GM23248 (cell line): ENCODE measurements around the gene SINHCAF. TPM values are rescaled to one million over a fixed set of nuclear protein-coding genes. Genes with fewer than 3 reads are reported as not detected.

ENCODE experiments used
- DNase-seq: peaks from one replicate; pipeline ENCODE4 v3.0.0-alpha.2; 2015
- H2AFZ ChIP-seq: fragments of 200-600 bp; sonication (generic); 2 replicates; pipeline ENCODE4 v1.6.1; 2016; ENCODE audit warnings: antibody characterized with exemption
- H3F3A ChIP-seq: fragments of 200-600 bp; sonication (generic); 2 replicates; pipeline ENCODE4 v1.6.1; 2016; ENCODE audit warnings: mild to moderate bottlenecking, antibody characterized with exemption, mixed run types; ENCODE audit not compliant: insufficient read depth
- H3K27ac ChIP-seq: fragments of 200-600 bp; sonication (generic); 2 replicates; pipeline ENCODE4 v1.5.1; 2016; ENCODE audit warnings: mild to moderate bottlenecking
- H3K27me3 ChIP-seq: fragments of 200-600 bp; sonication (generic); replicated peaks from 2 replicates; pipeline ENCODE4 v1.6.1; 2016; ENCODE audit warnings: mild to moderate bottlenecking; ENCODE audit not compliant: insufficient read depth
- H3K36me3 ChIP-seq: fragments of 200-600 bp; sonication (generic); 2 replicates; pipeline ENCODE4 v1.6.1; 2016; ENCODE audit warnings: low read depth, mild to moderate bottlenecking
- H3K4me1 ChIP-seq: fragments of 200-600 bp; sonication (generic); 2 replicates; pipeline ENCODE4 v1.6.1; 2016; ENCODE audit warnings: mild to moderate bottlenecking; ENCODE audit not compliant: insufficient read depth
- H3K4me2 ChIP-seq: fragments of 200-600 bp; sonication (generic); one replicate; pipeline ENCODE4 v1.6.1; 2016; ENCODE audit warnings: mild to moderate bottlenecking; ENCODE audit not compliant: unreplicated experiment
- H3K4me3 ChIP-seq: fragments of 200-600 bp; sonication (generic); 2 replicates; pipeline ENCODE4 v1.5.1; 2016; ENCODE audit warnings: mild to moderate bottlenecking
- H3K79me2 ChIP-seq: fragments of 200-600 bp; sonication (generic); 2 replicates; pipeline ENCODE4 v1.6.1; 2016; ENCODE audit warnings: mild to moderate bottlenecking; ENCODE audit not compliant: insufficient read depth
- H3K9ac ChIP-seq: fragments of 200-600 bp; sonication (generic); 2 replicates; pipeline ENCODE4 v1.6.1; 2016; ENCODE audit warnings: mild to moderate bottlenecking
- H3K9me2 ChIP-seq: fragments of 200-600 bp; sonication (generic); 2 replicates; pipeline ENCODE4 v1.6.1; 2016; ENCODE audit warnings: mixed run types, mild to moderate bottlenecking, moderate library complexity; ENCODE audit not compliant: insufficient read depth
- H3K9me3 ChIP-seq: fragments of 200-600 bp; sonication (generic); one replicate; pipeline ENCODE4 v1.6.1; 2017; ENCODE audit warnings: low read depth
- H4K20me1 ChIP-seq: fragments of 200-600 bp; sonication (generic); 2 replicates; pipeline ENCODE4 v1.6.0; 2016; ENCODE audit not compliant: insufficient read depth
- EZH2 ChIP-seq: fragments of 200-600 bp; sonication (generic); IDR thresholded peaks from 2 replicates; pipeline ENCODE4 v1.6.1; 2018; ENCODE audit warnings: antibody characterized with exemption, mild to moderate bottlenecking; ENCODE audit not compliant: insufficient read depth, poor library complexity, severe bottlenecking
- EZH2phosphoT487 ChIP-seq: fragments of 200-600 bp; sonication (generic); IDR thresholded peaks from 2 replicates; pipeline ENCODE4 v1.6.1; 2018; ENCODE audit warnings: antibody characterized with exemption, moderate library complexity, mild to moderate bottlenecking, low read depth; ENCODE audit not compliant: insufficient read depth
- WGBS, 2 experiments: methylation state at CpG; one replicate each; pipeline ENCODE4 v1.1.6; 2015 to 2017; ENCODE audit warnings: low lambda C conversion rate in 2 of 2, low coverage in 1 of 2; ENCODE audit errors: missing lambda C conversion rate in 2 of 2; 5-methylcytosine and 5-hydroxymethylcytosine counted together
- in situ Hi-C: fragments of 300-500 bp; cut with MboI; formaldehyde crosslinking; loops from 2 replicates; pipeline ENCODE4 v1.15.0; 2020
- polyA plus RNA-seq: library from polyadenylated mRNA; unstranded; fragments of >200 nt; fragmentation: Nextera tagmentation; extraction: Ambion mirVana; gene quantifications from 2 replicates; pipeline ENCODE4 v1.2.1, GENCODE V29; 2016
- total RNA-seq: library from RNA; depleted of rRNA; stranded (reverse); fragments of >200 nt; shearing (Covaris generic); gene quantifications from 2 replicates; pipeline ENCODE4 v1.2.3, GENCODE V29; 2014

Gene SINHCAF
- total and polyA plus RNA-seq, 2 experiments from 2014 or later: 10.4 to 14.7 TPM

DNA sequence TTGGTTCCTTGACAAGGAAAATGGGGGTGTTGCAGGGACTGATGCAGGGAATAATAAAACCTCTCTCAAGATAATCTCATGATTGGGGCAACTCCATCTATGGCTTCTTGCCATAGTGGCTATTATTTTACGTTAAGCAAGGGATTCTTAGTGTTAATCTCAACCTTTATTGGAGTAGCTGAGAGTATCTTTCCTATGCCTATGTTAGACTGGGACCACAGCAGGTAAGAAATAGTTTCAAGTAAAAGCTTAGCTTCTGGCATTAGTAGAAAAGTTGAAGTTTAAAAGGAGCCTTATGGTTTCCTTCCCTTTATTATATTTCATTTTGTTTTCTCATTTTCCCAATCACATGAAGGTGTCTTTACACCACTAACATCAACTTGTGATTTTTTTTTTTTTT, 16.7 kb downstream of the SINHCAF start:
- in situ Hi-C loops: no loop called here
- H3K27me3 ChIP-seq: no peaks in the 10 kb centered on the region
- peaks cover 73% of the 10 kb centered on the region for H3K79me2 ChIP-seq
- H3K36me3 ChIP-seq: no peaks in the 10 kb centered on the region
- TF ChIP-seq EZH2phosphoT487 (no peak), EZH2 (no peak)
- H3K9me2 ChIP-seq: no peaks in the 10 kb centered on the region
- no peak overlapping the region for H3K9ac ChIP-seq
- no peak overlapping the region for H3K4me2 ChIP-seq
- H4K20me1 ChIP-seq: no peaks in the 10 kb centered on the region
- H3K4me1 ChIP-seq: no peaks in the 10 kb centered on the region
- H3F3A ChIP-seq: no peaks in the 10 kb centered on the region
- 63 to 76% methylated on average over 1 of the region's 1 CpG for WGBS, 2 experiments
- H3K4me3 ChIP-seq: no peak overlapping the region
- H3K27ac ChIP-seq: no peak overlapping the region
- H3K9me3 ChIP-seq: no peaks in the 10 kb centered on the region
- no peak for DNase-seq
- H2AFZ ChIP-seq: no peak overlapping the region

DNA sequence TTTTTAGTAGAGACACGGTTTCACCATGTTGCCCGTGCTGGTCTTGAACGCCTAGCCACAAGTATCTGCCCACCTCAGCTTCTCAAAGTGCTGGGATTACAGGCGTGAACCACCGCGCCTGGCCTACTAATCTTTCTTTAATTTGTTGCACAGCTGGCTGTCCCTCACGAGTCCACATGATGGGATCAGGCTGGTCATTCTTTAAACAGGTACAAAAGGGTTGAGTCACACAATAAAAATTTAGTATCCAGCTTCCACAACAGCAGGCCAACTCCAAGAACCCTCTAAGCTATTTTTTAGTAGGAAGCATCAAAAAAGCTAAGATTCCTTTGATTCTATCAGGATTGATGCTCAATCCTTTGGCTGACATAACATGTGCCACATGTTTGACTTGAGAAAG, 17.8 kb downstream of the SINHCAF start:
- H2AFZ ChIP-seq: no peak overlapping the region
- H3K4me2 ChIP-seq: no peak overlapping the region
- H3K9me2 ChIP-seq: no peaks in the 10 kb centered on the region
- no peaks in the 10 kb centered on the region for H3K9me3 ChIP-seq
- TF ChIP-seq EZH2phosphoT487: no peak
- no peak for TF ChIP-seq EZH2
- no peaks in the 10 kb centered on the region for H4K20me1 ChIP-seq
- no peak overlapping the region for H3K27ac ChIP-seq
- WGBS, 2 experiments: 80 to 85% methylated on average over 7 of the region's 7 CpGs
- H3K4me3 ChIP-seq: no peak overlapping the region
- no peaks in the 10 kb centered on the region for H3K27me3 ChIP-seq
- no peak overlapping the region for H3K9ac ChIP-seq
- no peaks in the 10 kb centered on the region for H3K4me1 ChIP-seq
- no peaks in the 10 kb centered on the region for H3K36me3 ChIP-seq
- in situ Hi-C loops: no loop called here
- H3K79me2 ChIP-seq: peaks cover 62% of the 10 kb centered on the region
- no peaks in the 10 kb centered on the region for H3F3A ChIP-seq
- no peak for DNase-seq

DNA sequence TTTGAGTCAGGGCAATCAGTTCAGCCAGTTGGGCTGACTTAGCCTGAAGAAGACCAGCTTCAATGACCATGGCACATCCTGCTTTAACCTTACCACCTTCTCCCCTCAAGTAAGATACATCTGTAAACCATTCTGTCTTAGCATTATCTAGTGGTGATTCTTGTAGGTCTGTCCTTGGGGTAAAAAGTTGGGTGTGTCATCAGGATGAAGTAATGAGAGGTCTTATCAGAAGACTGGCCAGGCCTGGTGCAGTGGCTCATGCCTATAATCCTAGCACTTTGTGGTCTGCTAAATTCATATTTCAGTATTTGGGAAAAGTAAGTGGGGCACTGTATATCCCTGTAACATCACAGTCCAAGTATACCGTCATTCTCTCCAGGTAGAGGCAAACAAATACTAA, 19.1 kb downstream of the SINHCAF start:
- no peak overlapping the region for H2AFZ ChIP-seq
- no peak for DNase-seq
- H3K9me3 ChIP-seq: no peaks in the 10 kb centered on the region
- no peaks in the 10 kb centered on the region for H3K36me3 ChIP-seq
- no peak for TF ChIP-seq EZH2
- no peak for TF ChIP-seq EZH2phosphoT487
- H3K27me3 ChIP-seq: no peaks in the 10 kb centered on the region
- in situ Hi-C loops: no loop called here
- H3K27ac ChIP-seq: no peak overlapping the region
- WGBS, 2 experiments: 100% methylated on average over 1 of the region's 1 CpG
- no peaks in the 10 kb centered on the region for H3F3A ChIP-seq
- H3K9me2 ChIP-seq: no peaks in the 10 kb centered on the region
- H3K9ac ChIP-seq: no peak overlapping the region
- no peaks in the 10 kb centered on the region for H3K4me1 ChIP-seq
- H4K20me1 ChIP-seq: no peaks in the 10 kb centered on the region
- peaks cover 49% of the 10 kb centered on the region for H3K79me2 ChIP-seq
- H3K4me3 ChIP-seq: no peak overlapping the region
- no peak overlapping the region for H3K4me2 ChIP-seq

DNA sequence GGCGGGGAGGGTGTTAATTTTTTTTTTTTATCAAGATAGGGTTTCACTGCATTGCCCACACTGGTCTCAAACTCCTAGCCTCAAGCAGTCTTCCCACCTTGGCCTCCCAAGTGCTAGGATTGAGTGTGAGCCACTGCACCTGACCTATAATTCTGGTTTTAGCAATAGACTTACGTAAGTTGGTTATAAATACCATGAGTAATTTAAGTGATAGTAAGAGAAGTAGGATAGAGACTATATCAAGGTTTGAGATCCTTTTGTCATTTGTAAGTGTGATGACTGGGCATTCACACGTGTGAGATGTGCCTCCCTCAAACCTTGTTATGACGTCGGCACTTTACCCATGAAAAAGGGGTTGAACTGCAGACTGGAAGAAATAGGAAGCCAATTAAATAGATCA, 22.5 kb downstream of the SINHCAF start:
- no peaks in the 10 kb centered on the region for H3K4me1 ChIP-seq
- no peak for TF ChIP-seq EZH2phosphoT487
- TF ChIP-seq EZH2: no peak
- no peaks in the 10 kb centered on the region for H4K20me1 ChIP-seq
- H3K9me3 ChIP-seq: no peaks in the 10 kb centered on the region
- H2AFZ ChIP-seq: no peak overlapping the region
- 97 to 99% methylated on average over 5 of the region's 5 CpGs for WGBS, 2 experiments
- no peak overlapping the region for H3K4me2 ChIP-seq
- H3K36me3 ChIP-seq: no peaks in the 10 kb centered on the region
- H3K9ac ChIP-seq: no peak overlapping the region
- H3K4me3 ChIP-seq: no peak overlapping the region
- no peaks in the 10 kb centered on the region for H3K9me2 ChIP-seq
- no peaks in the 10 kb centered on the region for H3F3A ChIP-seq
- H3K79me2 ChIP-seq: peaks cover 35% of the 10 kb centered on the region
- DNase-seq: no peak
- H3K27me3 ChIP-seq: no peaks in the 10 kb centered on the region
- in situ Hi-C loops: no loop called here
- no peak overlapping the region for H3K27ac ChIP-seq

DNA sequence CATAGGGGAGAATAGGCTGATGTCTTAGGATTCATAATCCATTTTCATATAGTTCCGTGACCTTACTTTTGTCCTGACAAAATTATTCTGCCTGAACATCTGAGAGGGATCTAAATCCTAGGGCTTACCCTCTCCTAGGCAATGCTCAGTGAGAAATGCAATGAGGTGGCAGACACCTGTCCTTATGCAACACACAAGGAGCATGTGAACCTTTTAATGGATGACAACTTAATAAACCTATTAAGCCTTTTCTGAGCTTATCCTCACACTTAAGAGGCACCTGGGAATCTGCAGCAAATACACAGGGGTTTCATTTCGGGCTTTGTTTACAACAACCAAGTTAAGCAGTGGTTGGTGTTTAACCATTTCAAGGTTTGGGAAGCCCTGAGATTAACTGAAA, 24.6 kb downstream of the SINHCAF start:
- Histone ChIP-seq H3K4me2 (no peak overlapping the region), H3K9me3 (no peaks in the 10 kb centered on the region), H3K27me3 (no peaks in the 10 kb centered on the region), H3K36me3 (no peaks in the 10 kb centered on the region), H3K9me2 (no peaks in the 10 kb centered on the region), H3K9ac (no peak overlapping the region), H2AFZ (no peak overlapping the region), H4K20me1 (no peaks in the 10 kb centered on the region), H3F3A (no peaks in the 10 kb centered on the region), H3K4me1 (no peaks in the 10 kb centered on the region), H3K27ac (no peak overlapping the region), H3K79me2 (peaks cover 22% of the 10 kb centered on the region), H3K4me3 (no peak overlapping the region)
- 72 to 73% methylated on average over 2 of the region's 2 CpGs for WGBS, 2 experiments
- in situ Hi-C loops: no loop called here
- no peak for DNase-seq
- TF ChIP-seq EZH2: no peak
- no peak for TF ChIP-seq EZH2phosphoT487
